Activated CD4-positive, alpha-beta T cell treated with anti-CD3 and anti-CD28 coated beads, Interleukin-10, Interleukin-2, amounts not matched to agents 100 ng/mL and 50 ng/mL, durations not matched to agents 16 hours and 8 hours (primary cell): ENCODE results near the gene INHBE.

Experiments used
- DNase-seq: peaks from one replicate; pipeline ENCODE4 v3.0.0-alpha.2; 2020

Gene INHBE

DNA sequence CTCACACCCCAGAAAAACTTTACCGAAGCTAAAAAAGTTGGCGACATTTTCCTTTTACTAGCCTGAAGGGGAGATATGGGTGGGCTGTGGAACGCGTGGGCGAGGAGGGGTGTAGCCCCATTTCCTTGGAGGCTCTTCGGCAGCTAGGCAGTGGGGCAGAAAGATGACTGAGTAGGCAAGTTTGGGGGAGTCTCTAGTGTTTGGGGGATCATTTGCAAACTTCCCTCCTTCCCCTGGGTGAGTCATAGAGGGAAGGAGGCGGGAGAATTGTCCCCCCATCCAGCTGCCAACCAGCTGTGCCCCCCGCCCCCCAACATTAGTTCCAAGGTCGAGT lies 6.8 kb downstream of the INHBE start:
- DNase-seq = no peak

GRCh38 chr12:57462251-57462911 lies 7.3 kb downstream of the INHBE start:
- DNase-seq = peak; percentile 94

GRCh38 chr12:57462912-57463253 lies 7.8 kb downstream of the INHBE start:
- no peak for DNase-seq

DNA sequence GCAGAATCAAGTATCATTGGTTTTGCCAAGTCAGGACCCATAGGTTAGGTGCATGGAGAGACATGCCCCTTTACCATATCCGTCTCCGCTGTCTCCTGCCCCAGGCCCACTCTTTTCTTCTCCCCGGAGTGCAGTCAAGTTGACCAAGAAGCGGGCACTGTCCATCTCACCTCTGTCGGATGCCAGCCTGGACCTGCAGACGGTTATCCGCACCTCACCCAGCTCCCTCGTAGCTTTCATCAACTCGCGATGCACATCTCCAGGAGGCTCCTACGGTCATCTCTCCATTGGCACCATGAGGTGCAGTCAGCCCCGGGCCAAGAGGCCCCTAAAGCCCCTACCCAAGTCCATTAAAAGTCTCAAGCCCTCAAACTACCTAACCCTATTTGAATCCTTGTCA lies 9.5 kb downstream of the INHBE start:
- no peak for DNase-seq

DNA sequence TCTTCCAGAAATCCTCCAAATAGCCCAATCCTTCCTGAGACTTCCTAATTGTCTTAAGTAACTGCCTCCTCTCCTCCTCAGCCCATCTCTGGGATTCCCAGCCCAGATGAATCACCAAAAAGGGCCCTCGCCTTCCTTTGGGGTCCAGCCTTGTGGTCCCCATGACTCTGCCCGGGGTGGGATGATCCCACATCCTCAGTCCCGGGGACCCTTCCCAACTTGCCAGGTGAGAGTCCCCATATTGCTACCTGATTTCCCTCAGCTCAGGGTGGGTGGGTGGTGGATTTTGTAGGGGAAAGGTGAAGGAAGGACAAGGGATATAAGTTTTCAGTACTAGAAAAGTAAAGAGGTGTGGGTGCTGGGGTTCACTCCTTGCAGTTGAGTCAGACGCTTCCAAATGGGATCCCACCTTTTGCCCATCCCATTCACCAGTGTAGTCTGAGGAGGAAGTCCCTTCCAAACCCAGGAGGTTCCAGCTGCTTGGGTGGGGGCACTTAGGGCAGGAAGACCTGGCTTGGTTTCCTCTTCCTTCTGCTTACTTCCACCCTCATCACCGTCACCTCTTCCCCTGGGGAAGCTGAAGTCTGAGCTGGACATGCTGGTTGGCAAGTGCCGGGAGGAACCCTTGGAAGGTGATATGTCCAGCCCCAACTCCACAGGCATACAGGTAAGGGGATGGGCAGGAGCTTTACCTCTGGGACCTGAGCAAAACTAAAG lies 10.1 kb downstream of the INHBE start:
- DNase-seq = no peak

DNA sequence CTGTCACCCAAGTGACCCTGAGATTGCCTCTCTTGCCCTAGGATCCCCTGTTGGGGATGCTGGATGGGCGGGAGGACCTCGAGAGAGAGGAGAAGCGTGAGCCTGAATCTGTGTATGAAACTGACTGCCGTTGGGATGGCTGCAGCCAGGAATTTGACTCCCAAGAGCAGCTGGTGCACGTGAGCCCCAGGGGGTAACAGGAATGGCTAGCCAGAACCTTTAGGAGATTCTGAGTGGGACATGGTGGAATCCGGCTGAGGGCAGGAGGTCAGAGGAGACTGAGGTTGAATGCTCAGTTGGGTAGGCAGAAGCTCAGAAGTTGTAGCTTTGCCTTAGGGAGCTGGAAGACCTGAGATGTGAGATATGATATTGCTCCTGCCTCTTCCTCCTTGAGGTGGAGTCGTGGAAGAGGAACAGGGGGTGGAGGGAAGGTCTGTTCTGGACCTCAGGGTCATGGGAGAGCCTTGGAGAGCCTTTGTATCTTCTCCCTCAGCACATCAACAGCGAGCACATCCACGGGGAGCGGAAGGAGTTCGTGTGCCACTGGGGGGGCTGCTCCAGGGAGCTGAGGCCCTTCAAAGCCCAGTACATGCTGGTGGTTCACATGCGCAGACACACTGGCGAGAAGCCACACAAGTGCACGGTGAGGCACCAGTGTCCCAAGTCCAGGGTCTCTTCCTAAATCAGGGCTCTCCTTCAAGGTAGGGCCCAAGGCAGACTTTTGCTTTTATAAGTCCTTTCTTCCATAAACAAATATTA lies 10.8 kb downstream of the INHBE start:
- DNase-seq = no peak

- no peak for DNase-seq
These were observed 12.2 kb downstream of the INHBE start for GRCh38 chr12:57467212-57467874.

DNA sequence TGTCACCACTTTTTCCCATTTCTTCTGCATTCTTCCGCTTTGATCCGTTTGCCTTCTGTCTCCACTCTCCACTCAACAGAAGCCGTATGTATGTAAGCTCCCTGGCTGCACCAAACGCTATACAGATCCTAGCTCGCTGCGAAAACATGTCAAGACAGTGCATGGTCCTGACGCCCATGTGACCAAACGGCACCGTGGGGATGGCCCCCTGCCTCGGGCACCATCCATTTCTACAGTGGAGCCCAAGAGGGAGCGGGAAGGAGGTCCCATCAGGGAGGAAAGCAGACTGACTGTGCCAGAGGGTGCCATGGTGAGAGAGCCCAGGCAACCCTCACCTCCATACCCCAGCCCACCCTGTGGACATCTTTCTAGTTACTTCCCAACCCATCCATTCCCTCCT lies 12.8 kb downstream of the INHBE start:
- DNase-seq = no peak

DNA sequence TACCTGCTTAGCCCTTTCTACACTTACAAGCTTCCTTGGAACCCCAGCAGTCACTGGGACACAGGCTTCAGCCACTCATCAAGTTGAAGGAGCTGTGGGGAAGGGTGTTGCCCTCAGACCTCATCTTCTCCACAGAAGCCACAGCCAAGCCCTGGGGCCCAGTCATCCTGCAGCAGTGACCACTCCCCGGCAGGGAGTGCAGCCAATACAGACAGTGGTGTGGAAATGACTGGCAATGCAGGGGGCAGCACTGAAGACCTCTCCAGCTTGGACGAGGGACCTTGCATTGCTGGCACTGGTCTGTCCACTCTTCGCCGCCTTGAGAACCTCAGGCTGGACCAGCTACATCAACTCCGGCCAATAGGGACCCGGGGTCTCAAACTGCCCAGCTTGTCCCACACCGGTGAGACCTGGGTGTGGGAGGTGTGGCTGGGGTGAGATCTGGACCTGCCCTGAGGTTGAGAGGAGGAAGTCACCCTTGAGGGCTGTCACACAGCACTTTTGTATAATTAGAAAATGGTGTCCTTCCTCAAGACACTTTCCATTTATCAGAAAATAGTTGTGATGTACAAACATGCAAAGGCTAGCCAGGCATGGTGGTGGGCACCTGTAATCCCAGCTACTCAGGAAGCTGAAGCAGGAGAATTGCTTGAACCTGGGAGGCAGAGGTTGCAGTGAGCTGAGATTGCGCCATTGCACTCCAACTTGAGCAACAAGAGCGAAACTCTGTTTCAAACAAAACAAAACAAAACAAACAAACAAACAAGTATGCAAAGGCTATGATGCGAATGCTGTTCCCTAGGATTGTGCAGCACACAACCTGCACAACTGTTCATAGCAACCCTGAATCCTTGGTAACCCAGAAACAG lies 14.4 kb downstream of the INHBE start:
- no peak for DNase-seq

DNA sequence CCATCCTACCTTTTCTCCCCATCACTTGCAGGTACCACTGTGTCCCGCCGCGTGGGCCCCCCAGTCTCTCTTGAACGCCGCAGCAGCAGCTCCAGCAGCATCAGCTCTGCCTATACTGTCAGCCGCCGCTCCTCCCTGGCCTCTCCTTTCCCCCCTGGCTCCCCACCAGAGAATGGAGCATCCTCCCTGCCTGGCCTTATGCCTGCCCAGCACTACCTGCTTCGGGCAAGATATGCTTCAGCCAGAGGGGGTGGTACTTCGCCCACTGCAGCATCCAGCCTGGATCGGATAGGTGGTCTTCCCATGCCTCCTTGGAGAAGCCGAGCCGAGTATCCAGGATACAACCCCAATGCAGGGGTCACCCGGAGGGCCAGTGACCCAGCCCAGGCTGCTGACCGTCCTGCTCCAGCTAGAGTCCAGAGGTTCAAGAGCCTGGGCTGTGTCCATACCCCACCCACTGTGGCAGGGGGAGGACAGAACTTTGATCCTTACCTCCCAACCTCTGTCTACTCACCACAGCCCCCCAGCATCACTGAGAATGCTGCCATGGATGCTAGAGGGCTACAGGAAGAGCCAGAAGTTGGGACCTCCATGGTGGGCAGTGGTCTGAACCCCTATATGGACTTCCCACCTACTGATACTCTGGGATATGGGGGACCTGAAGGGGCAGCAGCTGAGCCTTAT lies 15.3 kb downstream of the INHBE start:
- no peak for DNase-seq

DNA sequence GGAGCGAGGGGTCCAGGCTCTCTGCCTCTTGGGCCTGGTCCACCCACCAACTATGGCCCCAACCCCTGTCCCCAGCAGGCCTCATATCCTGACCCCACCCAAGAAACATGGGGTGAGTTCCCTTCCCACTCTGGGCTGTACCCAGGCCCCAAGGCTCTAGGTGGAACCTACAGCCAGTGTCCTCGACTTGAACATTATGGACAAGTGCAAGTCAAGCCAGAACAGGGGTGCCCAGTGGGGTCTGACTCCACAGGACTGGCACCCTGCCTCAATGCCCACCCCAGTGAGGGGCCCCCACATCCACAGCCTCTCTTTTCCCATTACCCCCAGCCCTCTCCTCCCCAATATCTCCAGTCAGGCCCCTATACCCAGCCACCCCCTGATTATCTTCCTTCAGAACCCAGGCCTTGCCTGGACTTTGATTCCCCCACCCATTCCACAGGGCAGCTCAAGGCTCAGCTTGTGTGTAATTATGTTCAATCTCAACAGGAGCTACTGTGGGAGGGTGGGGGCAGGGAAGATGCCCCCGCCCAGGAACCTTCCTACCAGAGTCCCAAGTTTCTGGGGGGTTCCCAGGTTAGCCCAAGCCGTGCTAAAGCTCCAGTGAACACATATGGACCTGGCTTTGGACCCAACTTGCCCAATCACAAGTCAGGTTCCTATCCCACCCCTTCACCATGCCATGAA lies 16.0 kb downstream of the INHBE start:
- no peak for DNase-seq

DNA sequence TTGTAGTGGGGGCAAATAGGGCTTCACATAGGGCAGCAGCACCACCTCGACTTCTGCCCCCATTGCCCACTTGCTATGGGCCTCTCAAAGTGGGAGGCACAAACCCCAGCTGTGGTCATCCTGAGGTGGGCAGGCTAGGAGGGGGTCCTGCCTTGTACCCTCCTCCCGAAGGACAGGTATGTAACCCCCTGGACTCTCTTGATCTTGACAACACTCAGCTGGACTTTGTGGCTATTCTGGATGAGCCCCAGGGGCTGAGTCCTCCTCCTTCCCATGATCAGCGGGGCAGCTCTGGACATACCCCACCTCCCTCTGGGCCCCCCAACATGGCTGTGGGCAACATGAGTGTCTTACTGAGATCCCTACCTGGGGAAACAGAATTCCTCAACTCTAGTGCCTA lies 16.6 kb downstream of the INHBE start:
- no peak for DNase-seq

GRCh38 chr12:57472391-57472790 lies 17.3 kb downstream of the INHBE start:
- no peak for DNase-seq

- no peak for DNase-seq
These were observed 18.3 kb downstream of the INHBE start for GRCh38 chr12:57473392-57473791.

- DNase-seq = no peak
These were observed 18.8 kb downstream of the INHBE start for GRCh38 chr12:57473886-57474285.

GRCh38 chr12:57474430-57474829 lies 19.3 kb downstream of the INHBE start:
- DNase-seq = no peak

DNA sequence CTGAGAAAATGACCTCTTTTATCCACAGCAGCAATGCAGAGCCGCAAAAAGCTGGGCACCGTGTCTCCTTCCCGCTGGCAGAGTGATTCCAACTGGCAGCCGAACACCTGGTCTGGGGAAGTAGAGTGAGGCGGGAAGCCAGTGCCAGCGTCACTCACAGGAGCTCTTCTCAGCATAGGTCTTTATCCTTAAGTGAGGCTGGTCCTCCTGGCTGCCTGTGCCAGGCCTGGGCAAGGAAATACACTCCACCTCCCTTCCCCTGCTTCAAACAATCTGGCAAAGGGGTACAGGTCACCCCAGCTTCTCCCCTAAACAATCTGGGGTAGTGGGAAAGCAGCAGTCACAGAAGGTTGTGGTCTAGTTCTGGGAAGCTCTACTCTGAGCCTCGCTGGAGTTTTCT lies 19.8 kb downstream of the INHBE start:
- DNase-seq = no peak

DNA sequence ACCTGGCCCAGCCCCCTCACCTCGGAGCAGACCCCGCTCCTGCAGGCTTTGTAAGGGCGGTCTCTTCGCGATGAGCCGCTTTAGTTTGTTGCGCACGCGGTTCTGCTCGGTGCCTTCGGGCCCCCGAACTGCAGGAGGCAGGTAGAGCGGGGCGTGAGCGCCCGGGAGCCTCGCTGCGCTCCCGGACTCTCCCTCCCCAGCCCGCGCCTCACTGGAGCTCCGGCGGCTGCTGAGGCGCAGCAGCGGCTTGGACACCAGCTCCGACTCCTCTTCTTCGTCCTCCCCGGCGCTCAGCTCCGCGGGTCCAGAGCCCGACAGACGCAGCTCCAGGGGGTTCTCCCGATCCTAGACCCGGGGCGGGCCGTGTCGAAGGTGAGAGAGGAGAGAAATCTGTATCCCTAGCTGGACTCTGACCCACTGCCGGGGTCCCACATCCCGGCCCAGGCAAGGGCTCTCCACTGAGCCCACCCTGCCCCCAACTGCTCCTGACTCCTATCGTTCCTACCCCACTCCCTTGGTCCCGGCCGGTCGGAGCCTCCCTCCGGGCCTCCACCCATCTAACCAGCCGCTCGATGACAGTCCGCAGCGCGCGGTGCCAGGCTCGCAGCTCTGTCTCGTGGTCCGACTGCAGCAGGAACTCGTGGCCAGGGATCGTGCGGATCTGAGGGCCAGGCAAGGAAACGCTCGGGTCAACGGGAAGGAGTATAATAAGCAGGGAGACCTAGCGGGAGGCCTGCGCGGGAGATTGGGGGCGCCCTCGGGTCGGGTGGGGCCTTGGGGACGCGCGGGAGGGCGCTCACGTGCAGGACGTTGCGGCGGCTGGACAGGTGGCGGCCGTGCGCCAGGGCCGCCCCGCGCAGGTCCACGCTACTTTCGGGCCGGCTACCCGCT lies 20.4 kb downstream of the INHBE start:
- no peak for DNase-seq

DNA sequence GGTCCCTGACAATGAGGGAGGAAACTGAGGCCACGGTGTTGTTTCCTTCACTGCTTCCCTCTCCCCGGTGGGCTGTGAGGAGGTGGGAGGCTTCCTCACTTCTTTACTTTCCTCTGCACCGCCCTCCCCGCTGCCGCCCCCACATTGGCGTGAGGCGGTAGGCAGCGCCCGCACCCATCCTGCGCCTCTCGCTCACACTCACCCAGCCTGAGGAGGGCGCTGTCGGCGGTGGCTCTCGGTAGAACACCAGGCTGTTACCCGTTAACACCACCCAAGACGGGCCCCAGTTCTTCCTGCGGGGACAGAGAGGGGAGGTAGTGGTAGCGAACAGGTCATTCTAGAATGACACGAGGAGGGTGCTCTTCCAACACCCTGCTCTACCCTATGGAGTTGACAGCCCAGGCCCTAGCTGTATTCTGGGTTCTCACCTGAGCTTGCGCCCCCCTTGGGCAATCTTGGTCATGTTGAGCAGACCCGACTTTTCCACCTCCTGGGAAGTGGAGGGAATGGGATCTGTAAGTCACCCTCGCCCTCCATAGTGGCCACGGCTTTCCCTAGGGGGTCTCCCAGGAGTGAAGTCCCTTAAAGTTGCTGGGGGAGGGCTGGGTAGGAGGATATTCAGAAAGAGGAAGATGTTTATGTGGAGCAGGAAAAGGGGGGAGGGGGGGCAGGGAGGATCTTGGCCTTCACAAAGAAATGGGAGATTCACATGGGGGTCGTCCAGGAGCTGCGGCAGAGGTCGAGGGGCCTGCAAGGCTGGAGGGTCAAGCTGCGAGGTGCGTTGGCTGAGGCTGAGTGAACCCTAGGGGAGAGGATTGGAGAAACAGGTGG lies 21.3 kb downstream of the INHBE start:
- peak; percentile 89 for DNase-seq
